PC-9 (cell line): ENCODE measurements around the gene HS3ST3B1.

Experiments
- CTCF ChIP-seq: fragments of 200-600 bp; sonication (generic); conservative IDR thresholded peaks from 2 replicates; pipeline ENCODE4 v1.6.1; 2017; ENCODE audit warnings: mixed run types, antibody characterized with exemption, mild to moderate bottlenecking, moderate library complexity
- EZH2 ChIP-seq: fragments of 200-600 bp; sonication (generic); IDR thresholded peaks from 2 replicates; pipeline ENCODE4 v1.8.0; 2017; ENCODE audit warnings: antibody characterized with exemption, low read depth

DNA sequence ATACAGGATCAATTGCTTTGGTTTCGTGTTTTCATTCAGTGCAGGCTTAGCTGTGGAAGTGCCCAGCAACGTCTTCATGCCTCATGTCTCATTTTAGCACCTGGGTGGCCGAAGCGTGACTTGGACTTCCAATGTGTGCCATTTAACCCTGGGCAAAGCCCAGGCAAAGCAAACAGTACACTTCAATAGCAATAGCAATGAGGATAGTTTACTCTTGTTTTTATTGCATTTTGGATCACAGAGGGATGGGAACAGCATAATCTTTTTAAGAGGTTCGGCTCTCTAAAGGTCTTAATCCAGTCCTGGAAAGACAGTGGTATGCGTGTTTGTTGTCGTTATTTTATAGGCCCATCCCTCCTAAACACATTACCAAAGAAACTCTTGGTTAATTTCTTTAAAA, 86.2 kb downstream of the HS3ST3B1 start:
- TF ChIP-seq CTCF (no peak), EZH2 (no peak)
